AG04449 (cell line): ENCODE results near the gene MLX.

Experiments
- CTCF ChIA-PET: fragments of 350-600 bp; formaldehyde crosslinking; extraction: SDS; loops from one replicate; lab custom pipeline; 2021; ENCODE audit warnings: antibody characterized with exemption; lab: Yijun Ruan, JAX
- POLR2A ChIA-PET: fragments of 400-600, 350-600 bp; formaldehyde crosslinking; extraction: SDS; loops from one replicate; lab custom pipeline; 2020; ENCODE audit warnings: antibody characterized with exemption, inconsistent platforms; lab: Yijun Ruan, JAX
- DNase-seq: peaks from one replicate; pipeline ENCODE4 v3.0.0-alpha.2; 2010; ENCODE audit warnings: low read depth, low spot score
- H3K4me3 ChIP-seq: 2 replicates; pipeline ENCODE4 v1.5.1; 2011; ENCODE audit warnings: low read depth, mild to moderate bottlenecking, control low read depth, low read length
- CTCF ChIP-seq: IDR thresholded peaks from one replicate; pipeline ENCODE4 v1.5.1; 2011; ENCODE audit warnings: mild to moderate bottlenecking, moderate library complexity, low read length, control low read depth, inconsistent platforms; ENCODE audit not compliant: insufficient read depth; ENCODE audit errors: missing control alignments

MLX gene

DNA sequence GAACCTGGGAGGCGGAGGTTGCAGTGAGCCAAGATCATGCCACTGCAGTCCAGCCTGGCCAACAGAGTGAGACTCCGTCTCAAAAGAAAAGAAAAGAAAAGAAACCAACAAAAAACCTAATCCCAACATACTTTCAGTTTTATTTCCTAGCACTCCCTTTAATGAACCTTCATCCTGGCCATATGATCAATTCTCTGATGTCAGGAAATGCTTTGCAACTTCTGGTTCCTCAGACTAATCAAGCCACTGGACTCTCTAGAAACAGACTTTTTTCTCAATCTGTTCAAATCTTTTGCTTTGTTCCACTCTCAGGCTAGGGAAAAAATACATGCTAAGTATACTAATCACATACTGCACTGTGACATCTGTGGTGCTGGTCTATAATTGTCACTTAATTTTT lies 24.0 kb downstream of the MLX start:
- CTCF ChIA-PET, result interaction anchor here (1.3 to 2.3 kb wide), 3 partner anchors 11 to 89 kb away, joined by 3 to 15 read pairs (median 8); partner anchors contain the start of gene PSMC3IP
- POLR2A ChIA-PET, result no interaction called here
- DNase-seq, result no peak
- TF ChIP-seq CTCF, result no peak
- no peak overlapping the region for H3K4me3 ChIP-seq

GRCh38 chr17:42591411-42591810 lies 24.5 kb downstream of the MLX start:
- POLR2A ChIA-PET, result no interaction called here
- CTCF ChIA-PET, result interaction anchor here (1.3 to 2.3 kb wide), 2 partner anchors 13 to 88 kb away, joined by 3 to 15 read pairs; partner anchors contain the start of gene PSMC3IP
- TF ChIP-seq CTCF, result no peak
- DNase-seq, result no peak
- no peak overlapping the region for H3K4me3 ChIP-seq

- no peak for DNase-seq
- no peak overlapping the region for H3K4me3 ChIP-seq
- CTCF ChIA-PET, result no interaction called here
- POLR2A ChIA-PET, result no interaction called here
- no peak for TF ChIP-seq CTCF
Measured at GRCh38 chr17:42596386-42596785, 29.5 kb downstream of the MLX start.

DNA sequence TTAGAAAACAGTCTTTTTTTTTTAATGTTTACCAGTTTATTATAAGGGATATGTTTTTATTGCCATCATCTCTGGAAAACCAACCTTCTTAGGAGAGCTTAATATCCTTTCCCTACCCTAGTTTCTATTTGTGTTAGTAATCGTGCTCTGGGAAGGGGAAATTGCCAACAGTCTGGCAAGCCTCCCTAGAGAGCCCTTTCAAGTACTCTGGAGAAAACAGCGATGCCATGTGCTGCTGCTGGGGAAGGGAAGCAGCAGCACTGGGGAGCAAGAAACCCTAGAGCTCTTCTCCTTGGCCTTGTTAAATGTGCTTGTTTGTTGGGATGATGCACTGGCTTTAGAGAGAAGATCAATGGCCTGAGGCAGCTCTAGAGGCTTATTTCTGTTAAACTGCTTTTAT lies 32.0 kb downstream of the MLX start:
- no peak for DNase-seq
- ChIA-PET POLR2A (interaction anchor here (0.9 kb wide), 1 partner anchor 11 kb away, joined by 3 read pairs; the partner anchor contains the start of genes RETREG3 and TUBG1), CTCF (interaction anchor here (0.8 to 2.5 kb wide), 4 partner anchors 10 to 21 kb away, joined by 3 to 8 read pairs (median 7); partner anchors contain the start of genes PSMC3IP, RETREG3 and TUBG1)
- no peak for TF ChIP-seq CTCF
- H3K4me3 ChIP-seq, result no peak overlapping the region

GRCh38 chr17:42603318-42603717 lies 36.4 kb downstream of the MLX start:
- ChIA-PET CTCF (interaction anchor here (3.2 kb wide), 1 partner anchor 25 kb away, joined by 18 read pairs; the partner anchor contains the start of gene PSMC3IP), POLR2A (no interaction called here)
- no peak overlapping the region for H3K4me3 ChIP-seq
- no peak for DNase-seq
- TF ChIP-seq CTCF, result no peak

DNA sequence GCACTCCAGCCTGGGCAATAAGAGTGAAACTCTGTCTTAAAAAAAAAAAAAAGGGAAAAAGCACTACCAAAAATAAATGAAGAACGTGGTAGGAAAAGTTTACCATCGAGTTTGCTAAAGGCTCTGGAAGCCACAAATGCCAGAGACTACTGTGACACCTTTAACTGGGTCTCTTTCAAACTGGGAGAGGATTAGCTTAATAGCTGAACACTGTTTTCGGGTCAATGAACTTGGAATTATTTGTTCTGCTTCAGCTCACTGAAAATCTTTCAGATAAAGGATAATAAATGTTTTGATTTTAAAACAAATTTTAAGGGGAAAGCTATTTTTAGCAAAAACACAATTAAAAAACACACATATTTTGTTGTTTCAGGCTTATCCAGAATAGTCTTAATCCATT lies 40.9 kb downstream of the MLX start:
- ChIA-PET CTCF (interaction anchor here (0.6 to 2.5 kb wide), 8 partner anchors 27 to 590 kb away, joined by 3 to 19 read pairs (median 4); partner anchors contain the start of genes PLEKHH3, PSMC3IP and RAMP2), POLR2A (interaction anchor here (2.0 kb wide), 1 partner anchor 30 kb away, joined by 6 read pairs; the partner anchor contains the start of gene PSMC3IP)
- DNase-seq, result no peak
- H3K4me3 ChIP-seq, result peak overlapping the region; percentile 96
- TF ChIP-seq CTCF, result no peak
